Panc1 (cell line): ENCODE data around the gene LSMEM2. TPM values are rescaled to one million over a fixed set of nuclear protein-coding genes. Genes with fewer than 3 reads are reported as not detected.

Source experiments
- ATAC-seq: fragments of 200-7000 bp; cut with Tn5 transposase; 2 replicates; pipeline ENCODE4 v1.9.1; 2020; ENCODE audit warnings: mild to moderate bottlenecking, moderate library complexity
- BruUV-seq: library from RNA; stranded (reverse); fragments of 400-500 nt; replicated peaks from 2 replicates; lab custom pipeline; 2021; lab: Mats Ljungman, UMichigan
- CTCF ChIA-PET: fragments of 300-600 bp; sonication (Branson Sonifier 250); formaldehyde crosslinking; loops from one replicate; lab custom pipeline; 2022; ENCODE audit warnings: antibody characterized with exemption; lab: Charles Lee
- POLR2A ChIA-PET: fragments of 300-600 bp; sonication (Branson Sonifier 250); formaldehyde crosslinking; loops from one replicate; lab custom pipeline; 2022; ENCODE audit warnings: antibody characterized with exemption; lab: Charles Lee
- DNase-seq: peaks from one replicate; pipeline ENCODE4 v3.0.0-alpha.2; 2010; ENCODE audit warnings: low read depth, low spot score
- H3K27ac ChIP-seq: 2 replicates; pipeline ENCODE4 v1.5.1; 2011; ENCODE audit warnings: mild to moderate bottlenecking, low read length, inconsistent platforms
- H3K27me3 ChIP-seq: fragments of 200-500 bp; sonication (Bioruptor generic); 2 replicates; pipeline ENCODE4 v1.6.0; 2014; ENCODE audit warnings: low read length, inconsistent platforms; ENCODE audit not compliant: control insufficient read depth, insufficient read depth
- H3K36me3 ChIP-seq: fragments of 200-500 bp; sonication (Bioruptor generic); 2 replicates; pipeline ENCODE4 v1.5.1; 2014; ENCODE audit warnings: inconsistent platforms, mild to moderate bottlenecking, low read length, moderate library complexity; ENCODE audit not compliant: control insufficient read depth, insufficient read depth
- H3K4me1 ChIP-seq: 2 replicates; pipeline ENCODE4 v1.5.1; 2011; ENCODE audit warnings: inconsistent platforms, mild to moderate bottlenecking, low read length, moderate library complexity; ENCODE audit not compliant: control insufficient read depth, insufficient read depth
- H3K4me3 ChIP-seq, 2 experiments: 2 replicates each; pipeline ENCODE4 v1.5.1; 2011 to 2012; ENCODE audit warnings: low read depth in 2 of 2, low read length in 2 of 2, mild to moderate bottlenecking in 2 of 2, inconsistent platforms in 1 of 2, moderate library complexity in 1 of 2
- H3K9me3 ChIP-seq: fragments of 200-500 bp; sonication (Bioruptor generic); 2 replicates; pipeline ENCODE4 v1.5.1; 2014; ENCODE audit warnings: low read depth, mild to moderate bottlenecking, inconsistent platforms, low read length, moderate library complexity; ENCODE audit not compliant: control insufficient read depth, insufficient read depth
- CTCF ChIP-seq: fragments of 450-650 bp; IDR thresholded peaks from 2 replicates; pipeline ENCODE4 v1.5.1; 2017; ENCODE audit warnings: mild to moderate bottlenecking
- POLR2AphosphoS5 ChIP-seq: IDR thresholded peaks from 2 replicates; pipeline ENCODE4 v1.6.1; 2012; ENCODE audit warnings: mild to moderate bottlenecking, low read depth, low read length, moderate library complexity
- REST ChIP-seq, 2 experiments: IDR thresholded peaks; 2 replicates each; pipeline ENCODE4 v1.6.1; 2011 to 2012; ENCODE audit warnings: low read depth in 2 of 2, control low read depth in 1 of 2, low read length in 1 of 2, mild to moderate bottlenecking in 1 of 2, moderate library complexity in 1 of 2; ENCODE audit not compliant: insufficient read depth in 1 of 2
- SIN3A ChIP-seq: IDR thresholded peaks from 2 replicates; pipeline ENCODE4 v1.6.1; 2012; ENCODE audit warnings: low read depth, mild to moderate bottlenecking, low read length, moderate library complexity, borderline replicate concordance; ENCODE audit not compliant: insufficient read depth
- TCF7L2 ChIP-seq: IDR thresholded peaks from 2 replicates; pipeline ENCODE4 v1.6.1; 2011; ENCODE audit warnings: mild to moderate bottlenecking, low read depth, low read length, inconsistent platforms
- in situ Hi-C: cut with HindIII; loops from 2 replicates; pipeline ENCODE4 v1.10.0; 2016; ENCODE audit warnings: low sequenced_read_pairs, low pct_unique_long_range_greater_than_20kb
- intact Hi-C: fragments of 100-400 bp; cut with micrococcal nuclease; formaldehyde crosslinking; loops from one replicate; pipeline ENCODE4 v1.10.0; 2022; ENCODE audit not compliant: unreplicated experiment
- total RNA-seq: library from RNA; stranded (reverse); gene quantifications from one replicate; pipeline ENCODE4 v1.2.1, GENCODE V29; 2021; ENCODE audit not compliant: unreplicated experiment

The LSMEM2 gene
- total RNA-seq, 1 experiment from 2014 or later: not detected

DNA sequence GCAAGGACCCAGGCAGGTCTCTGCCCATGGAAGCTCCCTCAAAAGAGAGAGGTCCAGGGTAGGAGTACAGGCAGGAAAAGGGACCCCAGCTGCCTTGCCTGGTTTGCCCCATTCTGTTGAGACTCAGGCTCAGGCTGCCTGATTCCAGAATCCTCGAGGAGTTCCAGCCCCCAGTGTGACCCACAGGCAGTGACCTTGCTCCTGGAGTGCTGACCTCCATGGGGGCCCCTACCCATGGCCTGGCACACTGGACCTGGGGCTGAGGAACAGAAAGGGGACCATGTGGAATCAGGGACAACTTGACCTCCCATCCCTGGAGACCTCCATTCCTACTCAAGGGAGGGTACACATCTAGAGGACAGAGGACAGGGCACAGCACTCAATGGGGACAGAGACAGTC lies 13.3 kb upstream of the LSMEM2 start:
- Histone ChIP-seq H3K4me1 (peaks cover 15% of the 10 kb centered on the region), H3K9me3 (no peaks in the 10 kb centered on the region), H3K36me3 (no peaks in the 10 kb centered on the region), H3K27me3 (no peaks in the 10 kb centered on the region), H3K27ac (no peak overlapping the region), H3K4me3 (no peak overlapping the region)
- no peak for TF ChIP-seq POLR2AphosphoS5
- TF ChIP-seq CTCF: no peak
- no peak for TF ChIP-seq TCF7L2
- TF ChIP-seq REST (IDR thresholded peaks at IDR 0.05; ENCODE audit: insufficient read depth in 1 of 2, low read depth in 2 of 2, low read length in 1 of 2): no peak
- TF ChIP-seq SIN3A: no peak
- intact Hi-C loops (loop anchor here (10.0 kb wide), 1 partner anchor 71 kb away; the partner anchor contains the start of gene GNAT1), in situ Hi-C loops (no loop called here)
- no peak for ATAC-seq
- no TSS peak for BruUV-seq
- no peak for DNase-seq
- ChIA-PET CTCF (no interaction called here), POLR2A (no interaction called here)

- Histone ChIP-seq H3K27ac (no peak overlapping the region), H3K36me3 (no peaks in the 10 kb centered on the region), H3K4me3 (no peak overlapping the region), H3K27me3 (no peaks in the 10 kb centered on the region), H3K9me3 (no peaks in the 10 kb centered on the region), H3K4me1 (peaks cover 10% of the 10 kb centered on the region)
- ChIA-PET POLR2A (no interaction called here), CTCF (no interaction called here)
- no peak for DNase-seq
- BruUV-seq: no TSS peak
- ATAC-seq: no peak
- in situ Hi-C loops: no loop called here
- TF ChIP-seq CTCF (no peak), TCF7L2 (no peak), SIN3A (no peak), REST (IDR thresholded peaks at IDR 0.05; ENCODE audit: insufficient read depth in 1 of 2, low read depth in 2 of 2, low read length in 1 of 2) (no peak)
- intact Hi-C loops: loop anchor here (10.0 kb wide), 1 partner anchor 71 kb away; the partner anchor contains the start of gene GNAT1
Observed at GRCh38 chr3:50266017-50266416, 12.9 kb upstream of the LSMEM2 start.
